Omental fat pad (tissue), 4 donors: ENCODE results near the gene POTEH. TPM values are rescaled to one million over a fixed set of nuclear protein-coding genes. Genes with fewer than 3 reads are reported as not detected.
"Not testable (repeated sequence)": the region's sequence is repeated elsewhere in the genome, so short reads cannot be mapped to it uniquely, and the experiment has no call there.

Source experiments
- ATAC-seq: fragments of 150-250 bp; one replicate; pipeline ENCODE4 v1.9.1; 2016; ENCODE audit warnings: mild to moderate bottlenecking, moderate library complexity; ENCODE audit not compliant: low FRiP score
- DNase-seq: peaks from one replicate; pipeline ENCODE4 v3.0.0-alpha.2; 2019; ENCODE audit warnings: low spot score
- small RNA-seq: library from RNA; depleted of rRNA; stranded (forward); fragments of <200 nt; gene quantifications from one replicate; pipeline ENCODE3, GENCODE V24; 2016
- total RNA-seq, 4 donors: library from RNA; depleted of rRNA; stranded (reverse); fragments of >200 nt; gene quantifications; one replicate each; pipeline ENCODE4 v1.1.0, GENCODE V29; 2016

Gene POTEH
- total RNA-seq, 4 donors from 2014 or later, result not detected

DNA sequence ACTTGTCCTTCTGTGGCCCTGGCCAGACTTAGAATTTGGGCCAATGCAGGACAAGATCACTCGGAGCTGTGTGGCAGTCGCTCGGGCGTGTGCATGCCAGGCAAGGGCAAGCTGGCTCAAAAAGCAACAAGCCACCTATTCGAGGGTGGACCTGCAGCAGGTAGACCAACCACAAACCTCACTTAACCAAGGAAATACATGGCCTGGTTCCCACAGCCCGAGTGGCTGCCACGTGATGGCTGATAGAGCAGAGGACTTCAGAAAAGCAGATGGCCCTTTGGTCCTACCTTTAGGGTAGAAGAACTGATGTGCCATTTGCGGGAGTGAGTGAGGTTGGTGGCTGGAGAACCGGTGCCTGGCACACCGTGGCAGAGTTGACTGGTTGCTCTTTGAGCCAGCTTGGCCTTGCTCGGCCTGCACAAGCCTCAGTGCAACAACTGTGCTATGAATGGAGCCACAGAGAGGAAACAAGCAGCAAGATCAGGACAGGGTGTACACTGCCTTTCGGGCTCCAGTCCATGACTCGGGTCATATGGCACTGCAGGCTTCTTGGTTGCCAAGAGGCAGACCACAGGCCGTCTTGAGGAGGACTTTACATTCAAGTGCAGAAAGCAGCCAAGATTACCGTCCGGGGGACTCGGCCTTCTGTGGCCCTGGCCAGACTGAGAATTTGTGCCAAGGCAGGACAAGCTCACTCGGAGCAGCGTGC, 39.5 kb downstream of the POTEH start:
- not testable (repeated sequence) for DNase-seq, ATAC-seq

GRCh38 chr22:15731023-15731422, 41.2 kb downstream of the POTEH start:
- ATAC-seq, DNase-seq: not testable (repeated sequence)

- not testable (repeated sequence) for DNase-seq, ATAC-seq
These were observed 44.6 kb downstream of the POTEH start for GRCh38 chr22:15734411-15734810.

DNA sequence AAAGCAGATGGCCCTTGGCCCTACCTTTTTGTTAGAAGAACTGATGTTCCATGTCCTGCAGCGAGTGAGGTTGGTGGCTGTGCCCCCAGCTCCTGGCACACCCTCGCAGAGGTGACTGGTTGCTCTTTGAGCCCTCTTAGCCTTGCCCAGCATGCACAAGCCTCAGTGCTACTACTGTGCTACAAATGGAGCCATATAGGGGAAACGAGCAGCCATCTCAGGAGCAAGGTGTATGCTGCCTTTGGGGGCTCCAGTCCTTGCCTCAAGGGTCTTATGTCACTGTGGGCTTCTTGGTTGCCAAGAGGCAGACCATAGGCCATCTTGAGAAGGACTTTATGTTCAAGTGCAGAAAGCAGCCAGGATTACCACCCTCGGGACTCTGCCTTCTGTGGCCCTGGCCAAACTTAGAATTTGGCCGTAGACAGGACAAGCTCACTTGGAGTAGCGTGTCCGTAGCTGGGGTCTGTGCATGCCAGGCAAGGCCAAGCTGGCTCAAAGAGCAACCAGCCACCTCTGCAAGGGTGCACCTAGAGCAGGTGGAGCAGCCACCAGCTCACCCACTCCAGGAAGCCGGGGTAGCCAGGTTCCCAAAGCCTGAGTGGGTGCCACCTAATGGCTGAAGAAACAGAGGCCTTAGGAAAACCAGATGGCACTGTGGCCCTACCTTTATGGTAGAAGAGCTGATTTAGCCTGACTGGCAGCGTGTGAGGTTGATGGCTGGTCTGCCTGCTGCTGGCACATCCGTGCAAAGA, 48.5 kb downstream of the POTEH start:
- DNase-seq, ATAC-seq: not testable (repeated sequence)

- DNase-seq, ATAC-seq: not testable (repeated sequence)
These were observed 49.1 kb downstream of the POTEH start for GRCh38 chr22:15738909-15739391.

DNA sequence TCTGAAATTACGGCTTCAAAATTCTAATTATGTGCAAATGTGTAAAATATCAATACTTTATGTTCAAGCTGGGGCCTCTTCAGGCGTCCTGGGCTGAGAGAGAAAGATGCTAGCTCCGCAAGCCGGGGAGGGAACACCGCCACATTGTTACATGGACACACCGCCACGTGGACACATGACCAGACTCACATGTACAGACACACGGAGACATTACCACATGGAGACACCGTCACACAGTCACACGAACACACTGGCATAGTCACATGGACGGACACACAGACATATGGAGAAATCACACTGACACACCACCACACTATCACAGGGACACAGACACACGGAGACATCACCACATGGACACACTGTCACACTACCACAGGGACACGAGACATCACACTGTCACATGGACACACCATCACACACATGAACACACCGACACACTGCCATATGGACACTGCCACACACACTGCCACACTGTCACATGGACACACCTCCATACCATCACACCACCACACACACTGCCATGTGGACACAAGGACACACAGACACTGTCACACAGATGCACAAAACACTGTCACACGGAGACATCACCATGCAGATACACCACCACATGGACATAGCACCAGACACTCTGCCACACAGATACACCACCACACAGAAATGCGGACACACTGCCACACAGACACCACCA, 58.0 kb downstream of the POTEH start:
- not testable (repeated sequence) for DNase-seq

DNA sequence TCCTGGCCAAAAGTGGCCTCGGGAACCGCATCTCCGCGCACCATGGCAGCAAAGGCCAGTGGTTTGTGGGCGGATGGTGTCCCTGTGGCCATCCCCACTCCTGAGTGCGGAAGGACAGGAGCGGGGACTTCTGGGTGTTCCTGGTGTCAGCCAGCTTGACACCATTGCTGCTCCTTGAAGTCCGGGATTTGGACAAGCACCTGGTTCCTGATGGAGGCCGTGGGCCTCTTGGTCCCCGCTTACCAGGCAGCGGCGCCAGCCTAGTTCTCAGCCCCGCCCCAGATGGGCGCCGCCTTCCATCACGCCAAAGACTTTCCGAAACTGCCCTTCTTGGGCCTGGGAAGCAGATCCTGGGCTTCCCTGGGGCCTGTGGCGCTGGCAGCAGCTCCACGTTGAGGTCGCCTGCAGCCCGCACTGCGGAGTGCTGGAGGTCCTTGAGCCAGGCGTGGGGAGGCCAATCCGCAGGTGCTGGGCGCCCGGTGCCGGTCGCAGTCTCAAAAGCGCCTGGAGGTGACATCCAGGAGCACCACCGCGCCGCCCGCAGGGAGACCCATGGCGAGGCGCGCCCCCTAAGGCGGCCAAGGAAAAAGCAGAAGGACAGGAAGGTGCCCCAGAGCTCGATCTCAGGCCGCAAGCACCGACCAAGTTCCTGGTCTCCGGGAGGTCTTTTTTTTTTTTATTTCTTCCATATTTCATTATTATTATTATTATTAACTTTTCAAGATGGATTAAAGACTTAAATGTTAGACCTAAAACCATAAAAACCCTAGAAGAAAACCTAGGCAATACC, 59.5 kb downstream of the POTEH start:
- not testable (repeated sequence) for DNase-seq, ATAC-seq

More for the DNA sequence above, 58.0 kb downstream of the POTEH start:
- not testable (repeated sequence) for ATAC-seq

- not testable (repeated sequence) for ATAC-seq, DNase-seq
These were observed 69.7 kb downstream of the POTEH start for GRCh38 chr22:15759443-15760097.

DNA sequence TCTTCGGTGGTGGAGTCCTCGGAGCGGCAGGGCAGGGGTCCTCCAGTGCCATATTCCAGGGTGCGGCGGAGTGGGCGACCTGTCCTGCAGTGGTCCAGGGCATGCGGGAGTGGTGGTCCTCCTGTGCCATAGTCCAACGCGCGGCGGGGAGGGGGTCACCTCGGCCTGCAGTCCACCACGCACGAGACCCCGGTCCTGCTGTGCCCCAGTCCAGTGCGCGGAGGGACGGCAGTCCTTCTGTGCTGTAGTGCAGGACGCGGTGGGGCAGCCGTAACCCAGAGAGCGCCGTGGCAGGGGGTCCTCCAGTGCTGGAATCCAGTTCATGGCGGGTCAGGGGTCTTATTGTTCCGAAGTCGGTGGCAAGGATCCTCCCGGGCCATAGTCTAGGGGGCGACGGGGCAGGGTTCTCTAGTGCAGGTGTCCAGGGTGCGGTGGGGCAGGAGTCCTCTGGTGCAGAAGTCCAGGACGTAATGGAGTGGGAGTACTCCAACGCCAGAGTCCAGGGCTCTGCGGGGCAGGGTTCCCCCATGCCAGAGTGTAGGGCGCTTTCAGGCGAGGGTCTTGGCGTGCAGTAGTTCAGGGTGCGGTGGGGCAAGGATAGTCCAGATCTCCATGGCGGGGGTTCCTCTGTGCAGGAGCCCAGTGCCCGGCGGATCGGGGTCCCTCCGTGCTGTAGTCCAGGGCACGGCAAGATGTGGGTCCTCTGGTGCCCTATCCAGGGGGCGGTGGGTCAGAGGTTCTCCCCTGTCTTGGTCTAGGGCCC, 70.7 kb downstream of the POTEH start:
- DNase-seq, ATAC-seq: not testable (repeated sequence)

GRCh38 chr22:15761151-15761777, 71.4 kb downstream of the POTEH start:
- not testable (repeated sequence) for ATAC-seq, DNase-seq

GRCh38 chr22:15763559-15763958, 73.7 kb downstream of the POTEH start:
- not testable (repeated sequence) for DNase-seq, ATAC-seq

Small RNA genes lying within 50 kb of the gene (small RNA-seq; reads per million reads assigned to genes)
- gene RNU6-816P, result not detected

Other genes starting within 250 kb of the POTEH start
- not detected for gene OR11H1, start 161.8 kb upstream of the POTEH start, total RNA-seq